Sigmoid colon (tissue), 4 donors: ENCODE results near the gene POLR3GL.

Source experiments
- EP300 ChIP-seq, 4 donors: sonication (generic); formaldehyde crosslinking; IDR thresholded peaks; one replicate each; pipeline ENCODE4 v1.6.1; 2017; ENCODE audit warnings: antibody characterized with exemption in 4 of 4
- POLR2A ChIP-seq, 2 donors: fragments of 450-650 bp; IDR thresholded peaks; one replicate each; pipeline ENCODE4 v1.6.1; 2016; ENCODE audit warnings: antibody characterized with exemption in 2 of 2, mild to moderate bottlenecking in 2 of 2, moderate library complexity in 2 of 2
- TF ChIP-seq, protein P1 (sequence below), 4 experiments: fragments of 450-650 bp in 3 of 4; fragments of 200-600 bp in 1 of 4; IDR thresholded peaks; one replicate each; pipeline ENCODE4 v1.5.1; 2016 to 2019; ENCODE audit warnings: antibody characterized with exemption in 4 of 4, mild to moderate bottlenecking in 3 of 4, moderate library complexity in 2 of 4

DNA sequence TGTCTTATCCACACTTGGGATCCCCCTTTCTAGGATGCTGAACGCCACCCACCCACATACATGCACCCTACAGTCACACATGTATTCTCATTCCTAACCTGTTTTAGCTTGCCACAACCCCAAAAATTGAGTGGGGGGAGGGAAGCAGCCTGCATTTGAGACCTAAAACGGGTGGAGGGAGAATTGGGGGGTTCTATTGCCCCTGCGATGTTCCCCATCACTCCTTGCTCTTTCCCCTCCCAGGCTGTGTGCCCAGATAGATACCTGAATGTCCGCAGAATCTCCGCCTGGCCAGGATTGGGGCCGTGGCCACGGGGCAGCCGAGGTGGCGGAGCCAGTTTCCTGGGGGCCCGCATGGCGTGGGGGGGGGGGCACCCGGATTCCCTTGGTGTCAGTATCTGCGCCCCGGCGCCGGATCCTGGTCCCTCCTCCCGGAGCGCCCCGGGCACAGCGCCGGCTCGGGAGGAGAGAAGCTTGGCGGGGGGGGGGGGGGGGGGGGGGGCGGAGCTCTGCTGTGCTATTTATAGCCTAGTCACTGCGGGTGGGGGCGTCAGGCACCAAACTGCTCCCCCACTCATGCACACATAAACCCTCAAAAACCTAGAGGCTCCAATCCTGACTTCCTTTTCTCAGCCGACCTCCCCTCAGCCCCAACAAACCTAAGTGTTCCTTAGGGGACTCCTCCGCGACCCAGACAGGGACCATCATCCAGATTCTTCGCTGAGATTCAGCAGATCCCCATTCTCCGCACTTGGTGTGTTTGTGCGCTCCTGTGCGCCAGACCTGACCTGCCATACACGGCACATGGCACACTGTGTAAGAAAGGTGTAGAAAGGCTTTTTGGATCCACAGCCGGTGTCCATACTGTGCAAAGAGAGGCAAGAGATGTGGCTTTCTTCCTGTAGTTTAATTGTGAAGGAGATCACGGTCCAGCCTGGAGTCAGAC lies 2.1 kb upstream of the POLR3GL start:
- TF ChIP-seq, protein P1, sequence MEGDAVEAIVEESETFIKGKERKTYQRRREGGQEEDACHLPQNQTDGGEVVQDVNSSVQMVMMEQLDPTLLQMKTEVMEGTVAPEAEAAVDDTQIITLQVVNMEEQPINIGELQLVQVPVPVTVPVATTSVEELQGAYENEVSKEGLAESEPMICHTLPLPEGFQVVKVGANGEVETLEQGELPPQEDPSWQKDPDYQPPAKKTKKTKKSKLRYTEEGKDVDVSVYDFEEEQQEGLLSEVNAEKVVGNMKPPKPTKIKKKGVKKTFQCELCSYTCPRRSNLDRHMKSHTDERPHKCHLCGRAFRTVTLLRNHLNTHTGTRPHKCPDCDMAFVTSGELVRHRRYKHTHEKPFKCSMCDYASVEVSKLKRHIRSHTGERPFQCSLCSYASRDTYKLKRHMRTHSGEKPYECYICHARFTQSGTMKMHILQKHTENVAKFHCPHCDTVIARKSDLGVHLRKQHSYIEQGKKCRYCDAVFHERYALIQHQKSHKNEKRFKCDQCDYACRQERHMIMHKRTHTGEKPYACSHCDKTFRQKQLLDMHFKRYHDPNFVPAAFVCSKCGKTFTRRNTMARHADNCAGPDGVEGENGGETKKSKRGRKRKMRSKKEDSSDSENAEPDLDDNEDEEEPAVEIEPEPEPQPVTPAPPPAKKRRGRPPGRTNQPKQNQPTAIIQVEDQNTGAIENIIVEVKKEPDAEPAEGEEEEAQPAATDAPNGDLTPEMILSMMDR (IDR thresholded peaks at IDR 0.05): no peak
- TF ChIP-seq POLR2A (IDR thresholded peaks at IDR 0.05): no peak
- no peak for TF ChIP-seq EP300 (IDR thresholded peaks at IDR 0.05)
